ENCODE measurements around the gene AKR1A1.
"Not testable (repeated sequence)": the region's sequence is repeated elsewhere in the genome, so short reads cannot be mapped to it uniquely, and the experiment has no call there.

The AKR1A1 gene

DNA sequence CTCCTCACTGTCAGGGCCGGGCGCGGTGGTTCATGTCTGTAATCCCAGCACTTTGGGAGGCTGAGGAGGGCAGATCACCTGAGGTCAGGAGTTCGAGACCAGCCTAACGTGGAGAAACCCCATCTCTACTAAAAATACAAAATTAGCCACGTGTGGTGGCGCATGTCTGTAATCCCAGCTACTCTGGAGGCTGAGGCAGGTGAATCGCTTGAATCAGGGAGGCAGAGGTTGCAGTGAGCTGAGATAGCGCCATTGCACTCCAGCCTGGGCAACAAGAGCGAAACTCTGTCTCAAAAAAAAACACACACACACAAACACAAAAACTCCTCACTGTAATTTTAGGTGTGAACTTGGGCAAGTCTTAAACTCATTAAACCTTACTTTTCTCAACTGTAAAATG is 26.7 kb upstream of the AKR1A1 start:
- DNase-seq: not testable (repeated sequence)

DNA sequence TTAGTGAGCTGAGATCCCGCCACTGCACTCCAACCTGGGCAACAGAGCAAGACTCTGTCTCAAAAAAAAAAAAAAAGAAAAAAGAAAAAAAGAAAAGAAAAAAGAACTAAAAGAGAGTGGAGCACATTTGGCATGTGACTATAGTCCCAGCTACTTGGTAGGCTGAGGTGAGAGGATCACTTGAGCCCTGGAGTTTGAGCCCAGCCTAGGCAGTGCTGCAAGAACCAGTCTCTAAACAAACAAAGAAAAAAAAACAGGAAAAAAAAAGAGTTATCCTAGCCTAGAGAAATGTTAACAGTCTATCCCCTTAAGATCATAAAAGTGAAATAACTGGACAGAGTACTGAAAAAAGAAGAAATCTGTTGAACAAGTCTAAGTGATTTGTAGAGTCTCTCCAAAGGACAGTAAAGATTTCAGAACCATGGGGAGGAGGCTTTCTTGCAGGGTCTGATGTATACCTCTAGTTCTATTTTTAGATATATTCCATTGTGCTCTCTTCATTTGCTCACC is 24.4 kb upstream of the AKR1A1 start:
- DNase-seq: no peak

DNA sequence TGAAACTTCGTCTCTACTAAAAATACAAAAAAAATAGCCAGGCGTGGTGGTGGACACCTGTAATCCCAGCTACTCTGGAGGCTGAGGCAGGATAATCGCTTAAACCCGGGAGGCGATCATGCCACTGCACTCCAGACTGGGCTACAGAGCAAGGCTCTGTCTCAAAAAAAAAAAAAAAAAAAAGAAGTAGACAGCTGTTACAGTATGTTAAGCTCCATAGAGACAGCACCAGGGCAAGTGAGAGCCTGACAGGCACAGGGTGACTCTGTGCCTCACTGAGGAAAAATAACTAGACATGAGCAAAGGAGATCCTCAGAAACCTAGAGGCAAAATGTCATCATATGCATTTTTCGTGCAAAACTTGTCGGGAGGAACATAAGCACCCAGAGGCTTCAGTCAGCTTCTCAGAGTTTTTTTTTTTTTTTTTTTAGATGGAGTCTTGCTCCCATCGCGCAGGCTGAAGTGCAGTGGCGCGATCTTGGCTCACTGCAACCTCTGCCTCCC is 19.9 kb upstream of the AKR1A1 start:
- no peak for DNase-seq

GRCh38 chr1:45531873-45532272 is 18.8 kb upstream of the AKR1A1 start:
- DNase-seq: no peak

- no peak for DNase-seq
These were observed 14.4 kb upstream of the AKR1A1 start for GRCh38 chr1:45535988-45536766.

DNA sequence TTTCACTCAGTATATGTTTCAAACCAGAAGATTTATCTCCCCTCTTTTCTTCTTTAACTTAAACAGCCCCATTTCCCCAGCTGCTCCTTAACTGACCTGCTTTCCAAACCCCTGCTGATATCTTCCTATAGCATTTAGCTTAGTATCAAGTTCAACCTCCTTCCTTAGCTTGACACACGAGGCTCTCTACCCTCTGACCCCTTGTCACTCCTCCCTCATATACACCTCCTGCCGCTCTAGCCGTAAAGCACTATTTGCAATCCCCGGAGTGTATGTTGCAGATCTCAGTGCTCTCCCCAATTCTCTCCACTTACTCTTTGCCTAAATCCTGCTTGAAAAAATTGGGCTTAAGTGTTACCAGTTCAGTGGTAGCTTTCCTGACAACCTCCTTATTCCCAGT is 13.7 kb upstream of the AKR1A1 start:
- DNase-seq: no peak

- DNase-seq: no peak
These were observed 9.4 kb upstream of the AKR1A1 start for GRCh38 chr1:45541193-45541592.

- no peak for DNase-seq
These were observed 8.0 kb upstream of the AKR1A1 start for GRCh38 chr1:45542591-45542990.

DNA sequence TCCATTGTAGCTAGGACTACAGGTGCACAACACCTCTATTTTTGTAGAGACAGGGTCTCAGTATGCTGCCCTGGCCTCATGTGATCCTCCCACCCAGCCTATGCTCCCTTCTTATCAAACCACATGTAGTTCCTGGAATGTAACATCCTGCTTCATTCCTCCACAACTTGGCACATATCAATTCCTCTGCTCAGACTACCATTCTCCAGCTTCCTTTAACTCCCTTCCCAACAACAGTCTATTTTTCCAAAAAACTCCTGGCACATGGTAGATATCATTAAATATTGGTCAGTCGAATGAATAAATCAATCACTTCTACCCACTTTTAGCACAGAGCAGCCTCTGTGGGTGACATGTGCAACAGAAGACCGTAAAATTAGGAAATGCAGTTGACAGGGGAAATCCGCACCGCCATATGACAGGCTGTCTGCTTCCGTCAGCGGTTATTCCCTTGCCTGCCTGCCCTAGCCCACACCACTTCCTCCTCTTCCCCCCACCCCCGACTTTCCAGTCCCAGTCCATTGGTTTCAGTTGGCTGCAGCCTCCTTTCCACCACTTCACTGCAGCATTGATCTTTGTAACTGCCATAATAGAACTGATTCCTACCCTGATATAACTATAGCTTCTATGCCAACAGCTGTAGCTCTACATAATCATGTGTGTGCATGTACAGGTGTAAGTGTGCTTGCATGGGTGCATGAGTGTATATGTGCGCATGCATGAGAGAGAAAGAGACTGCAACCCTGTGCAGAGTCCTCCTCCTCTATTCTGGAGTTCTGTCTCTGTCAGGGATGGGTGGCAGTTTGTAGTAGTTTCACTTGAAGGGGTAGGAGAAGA is 6.8 kb upstream of the AKR1A1 start:
- peak; percentile 83 for DNase-seq

GRCh38 chr1:45544530-45544929 is 6.1 kb upstream of the AKR1A1 start:
- no peak for DNase-seq

GRCh38 chr1:45545019-45545493 is 5.6 kb upstream of the AKR1A1 start:
- no peak for DNase-seq

DNA sequence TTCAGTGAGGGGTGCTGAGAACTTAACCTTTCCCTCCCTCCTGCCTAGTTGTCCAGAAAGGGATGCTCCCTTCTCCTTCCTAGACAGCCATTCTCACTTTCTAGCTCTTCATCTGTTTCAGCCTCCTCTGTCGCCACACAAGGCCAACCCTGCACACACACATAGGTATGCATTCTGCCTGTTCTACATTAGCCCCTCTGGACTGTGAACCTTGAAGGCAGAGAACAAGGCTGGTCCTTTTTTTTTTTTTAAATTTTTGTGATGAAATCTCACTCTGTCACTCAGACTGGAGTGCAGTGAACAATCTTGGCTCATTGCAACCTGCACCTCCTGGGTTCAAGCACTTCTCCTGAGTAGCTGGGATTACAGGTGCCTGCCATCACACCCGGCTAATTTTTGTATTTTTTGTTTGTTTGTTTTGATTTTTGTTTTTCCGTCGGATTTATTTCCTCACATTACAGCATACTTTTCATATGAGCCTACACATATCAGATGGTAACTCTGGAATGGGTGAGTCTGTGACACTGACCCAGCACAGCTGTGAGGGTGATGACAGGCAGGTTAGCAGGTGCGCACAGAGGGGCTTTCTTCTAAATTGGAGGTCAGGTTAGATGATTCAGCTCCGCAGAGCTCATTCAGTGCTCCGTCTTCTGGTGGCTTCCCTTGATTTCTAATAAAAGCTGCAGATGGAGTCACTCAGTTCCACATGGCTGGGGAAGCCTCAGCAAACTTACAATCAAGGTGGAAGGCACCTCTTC is 4.9 kb upstream of the AKR1A1 start:
- no peak for DNase-seq

- no peak for DNase-seq
These were observed 1.1 kb downstream of the AKR1A1 start for GRCh38 chr1:45551684-45552083.

GRCh38 chr1:45552331-45552730 is 1.7 kb downstream of the AKR1A1 start:
- DNase-seq: no peak

GRCh38 chr1:45554198-45554597 is 3.6 kb downstream of the AKR1A1 start:
- DNase-seq: no peak

- DNase-seq: no peak
These were observed 6.9 kb downstream of the AKR1A1 start for GRCh38 chr1:45557422-45557944.

DNA sequence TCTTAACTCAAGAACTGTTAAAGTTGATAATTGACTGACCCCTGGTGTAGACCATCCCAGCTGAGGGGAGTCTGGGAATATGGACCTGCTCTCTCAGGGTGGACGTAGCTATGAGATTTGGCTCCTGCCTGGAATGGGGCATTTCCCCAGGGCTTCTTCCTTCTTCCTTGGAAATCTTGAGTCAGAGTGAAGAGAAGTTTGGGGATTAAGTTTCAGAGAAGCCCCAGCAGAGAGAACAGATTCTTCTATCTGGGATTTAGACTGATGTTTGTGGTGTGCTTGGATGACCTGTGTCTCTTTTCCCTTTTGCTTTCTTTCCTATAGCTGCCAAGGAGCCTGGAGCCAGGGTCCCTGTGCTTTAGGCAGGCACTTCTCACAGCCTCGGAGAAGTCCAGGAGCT is 13.2 kb downstream of the AKR1A1 start:
- no peak for DNase-seq

GRCh38 chr1:45566722-45567121 is 16.1 kb downstream of the AKR1A1 start:
- no peak for DNase-seq

- DNase-seq: no peak
These were observed 17.3 kb downstream of the AKR1A1 start for GRCh38 chr1:45567911-45568310.

DNA sequence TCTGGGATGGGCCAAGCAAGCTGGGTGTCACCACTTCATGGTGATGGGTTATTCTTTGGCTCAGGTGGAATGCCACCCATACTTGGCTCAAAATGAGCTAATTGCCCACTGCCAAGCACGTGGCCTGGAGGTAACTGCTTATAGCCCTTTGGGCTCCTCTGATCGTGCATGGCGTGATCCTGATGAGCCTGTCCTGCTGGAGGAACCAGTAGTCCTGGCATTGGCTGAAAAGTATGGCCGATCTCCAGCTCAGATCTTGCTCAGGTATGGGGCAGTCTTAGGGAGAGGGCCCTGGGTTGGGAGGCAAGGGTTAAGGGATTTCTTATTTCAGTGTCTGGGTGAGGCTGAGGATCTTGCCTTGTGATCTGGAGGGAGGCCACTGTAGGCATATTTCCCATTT is 17.8 kb downstream of the AKR1A1 start:
- no peak for DNase-seq

- DNase-seq: no peak
These were observed 18.9 kb downstream of the AKR1A1 start for GRCh38 chr1:45569571-45569961.

GRCh38 chr1:45569962-45570581 is 19.4 kb downstream of the AKR1A1 start:
- DNase-seq: peak; percentile 81

All from CD4-positive, alpha-beta T cell treated with Interleukin-17A for 1 hour (primary cell).